ENCODE results near the gene SORL1. TPM values are rescaled to one million over a fixed set of nuclear protein-coding genes. Genes with fewer than 3 reads are reported as not detected.

Gene SORL1
- total and polyA plus RNA-seq, 2 experiments from 2014 or later = 0.26 to 0.54 TPM

DNA sequence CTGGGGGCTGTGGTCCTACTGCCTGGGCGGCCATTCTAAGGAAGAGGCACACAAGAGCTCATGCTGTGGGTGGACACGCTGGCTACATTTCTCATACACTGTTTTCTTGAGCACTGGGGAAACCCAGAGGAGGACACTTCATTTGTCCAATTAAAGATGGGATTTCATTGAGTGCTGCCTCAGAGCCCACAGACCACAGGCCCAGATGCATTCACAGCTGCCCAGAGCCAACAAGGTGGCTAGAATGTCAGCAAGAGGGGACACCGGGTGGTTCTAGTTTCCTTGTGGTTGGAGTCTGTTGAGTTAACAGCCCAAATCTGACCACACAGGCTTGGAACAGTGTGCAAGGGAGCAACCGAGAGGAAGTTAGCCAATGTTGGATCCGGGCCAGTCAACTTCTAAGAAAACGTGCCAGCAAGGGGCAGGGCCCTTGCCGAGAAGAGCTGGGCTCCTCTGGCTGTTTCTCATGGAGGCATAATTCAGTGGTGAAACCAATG, 35.0 kb upstream of the SORL1 start:
- Histone ChIP-seq H4K20me1 (ENCODE audit: insufficient read depth) (no peaks in the 10 kb centered on the region; the same call in 1 of the 2 replicates), H2AFZ (no peak overlapping the region), H3F3A (ENCODE audit: insufficient read depth) (no peaks in the 10 kb centered on the region), H3K4me2 (ENCODE audit: unreplicated experiment) (peak overlapping the region; percentile 24), H3K9ac (no peak overlapping the region), H3K79me2 (ENCODE audit: insufficient read depth) (no peaks in the 10 kb centered on the region), H3K9me3 (ENCODE audit: low read depth) (no peaks in the 10 kb centered on the region), H3K27ac (no peak overlapping the region), H3K4me1 (ENCODE audit: insufficient read depth) (peaks cover 8% of the 10 kb centered on the region; the same call in 1 of the 2 replicates), H3K36me3 (ENCODE audit: low read depth) (no peaks in the 10 kb centered on the region), H3K9me2 (ENCODE audit: insufficient read depth) (no peaks in the 10 kb centered on the region), H3K4me3 (no peak overlapping the region), H3K27me3 (replicated peaks; ENCODE audit: insufficient read depth) (peaks cover 32% of the 10 kb centered on the region)
- peak; percentile 91 for DNase-seq
- in situ Hi-C loops (cut with MboI) = no loop called here
- WGBS, 2 experiments (ENCODE audit: low coverage in 1 of 2, low lambda C conversion rate in 2 of 2, missing lambda C conversion rate in 2 of 2) = 1 to 4% methylated on average over 7 of the region's 7 CpGs
- TF ChIP-seq EZH2phosphoT487 (IDR thresholded peaks at IDR 0.05; ENCODE audit: insufficient read depth, low read depth) (0 out of 2 replicates have a peak, but pooled peaks have one; percentile 71), EZH2 (IDR thresholded peaks at IDR 0.05; ENCODE audit: insufficient read depth, poor library complexity, severe bottlenecking) (no peak)

DNA sequence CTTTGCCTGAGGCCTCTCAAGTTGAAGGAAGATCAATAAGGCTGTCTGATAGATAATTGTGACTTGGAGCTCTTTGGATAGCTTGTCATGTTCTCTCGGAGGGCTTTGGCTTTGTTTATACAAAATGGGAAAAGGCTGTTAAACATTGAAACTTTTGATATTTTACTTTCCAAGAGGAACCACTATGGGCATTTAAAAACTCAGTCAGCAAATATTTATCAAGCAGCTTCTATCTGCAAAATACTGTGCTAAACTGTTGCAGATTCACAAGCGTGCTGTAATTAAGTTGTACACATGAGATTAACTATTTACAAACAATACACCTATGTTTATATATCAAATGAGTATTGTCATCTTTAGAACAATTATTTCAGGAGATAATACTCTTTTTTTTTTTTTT, 34.5 kb upstream of the SORL1 start:
- in situ Hi-C loops (cut with MboI) = no loop called here
- H4K20me1 ChIP-seq (ENCODE audit: insufficient read depth) = no peaks in the 10 kb centered on the region; the same call in 1 of the 2 replicates
- H2AFZ ChIP-seq = no peak overlapping the region
- H3K9me3 ChIP-seq (ENCODE audit: low read depth) = no peaks in the 10 kb centered on the region
- no peaks in the 10 kb centered on the region for H3K79me2 ChIP-seq (ENCODE audit: insufficient read depth)
- TF ChIP-seq EZH2phosphoT487 (IDR thresholded peaks at IDR 0.05; ENCODE audit: insufficient read depth, low read depth) (no peak), EZH2 (IDR thresholded peaks at IDR 0.05; ENCODE audit: insufficient read depth, poor library complexity, severe bottlenecking) (no peak)
- H3K27me3 ChIP-seq (replicated peaks; ENCODE audit: insufficient read depth) = peaks cover 34% of the 10 kb centered on the region
- H3F3A ChIP-seq (ENCODE audit: insufficient read depth) = no peaks in the 10 kb centered on the region
- H3K36me3 ChIP-seq (ENCODE audit: low read depth) = no peaks in the 10 kb centered on the region
- no peak for DNase-seq
- H3K4me3 ChIP-seq = no peak overlapping the region
- H3K27ac ChIP-seq = no peak overlapping the region
- 30 to 32% methylated on average over 2 of the region's 2 CpGs for WGBS, 2 experiments (ENCODE audit: low coverage in 1 of 2, low lambda C conversion rate in 2 of 2, missing lambda C conversion rate in 2 of 2)
- peaks cover 8% of the 10 kb centered on the region; the same call in 1 of the 2 replicates for H3K4me1 ChIP-seq (ENCODE audit: insufficient read depth)
- no peaks in the 10 kb centered on the region for H3K9me2 ChIP-seq (ENCODE audit: insufficient read depth)
- H3K9ac ChIP-seq = no peak overlapping the region
- H3K4me2 ChIP-seq (ENCODE audit: unreplicated experiment) = no peak overlapping the region

DNA sequence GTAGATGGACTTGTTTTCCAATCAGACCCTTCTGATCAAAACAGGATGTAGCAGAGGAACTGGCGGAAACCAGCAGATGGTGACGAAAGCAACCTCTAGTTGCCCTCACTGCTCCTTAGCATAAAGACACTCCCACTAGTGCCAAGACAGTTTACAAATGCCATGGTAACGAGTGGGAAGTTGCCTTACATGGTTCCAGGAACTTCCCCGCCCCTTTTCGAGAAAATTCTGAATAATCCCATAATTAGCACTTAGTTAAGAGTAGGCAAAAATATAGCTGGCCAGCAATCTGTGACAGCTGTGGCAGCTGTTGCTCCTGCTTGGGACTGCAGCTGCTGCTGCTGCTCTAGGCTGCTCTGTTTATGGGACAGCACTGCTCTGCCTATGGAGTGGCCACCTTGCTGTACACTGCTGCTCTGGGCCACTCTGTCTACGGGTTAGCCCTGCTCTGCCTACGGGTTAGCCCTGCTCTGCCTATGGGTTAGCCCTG, 33.4 kb upstream of the SORL1 start:
- DNase-seq = no peak
- Histone ChIP-seq H2AFZ (no peak overlapping the region), H3K36me3 (ENCODE audit: low read depth) (no peaks in the 10 kb centered on the region), H3K9me3 (ENCODE audit: low read depth) (no peaks in the 10 kb centered on the region), H3K4me1 (ENCODE audit: insufficient read depth) (peaks cover 8% of the 10 kb centered on the region; the same call in 1 of the 2 replicates), H3K4me2 (ENCODE audit: unreplicated experiment) (no peak overlapping the region), H3K9ac (no peak overlapping the region), H3K27ac (no peak overlapping the region), H4K20me1 (ENCODE audit: insufficient read depth) (no peaks in the 10 kb centered on the region; the same call in 1 of the 2 replicates), H3F3A (ENCODE audit: insufficient read depth) (no peaks in the 10 kb centered on the region), H3K27me3 (replicated peaks; ENCODE audit: insufficient read depth) (peaks cover 34% of the 10 kb centered on the region), H3K79me2 (ENCODE audit: insufficient read depth) (no peaks in the 10 kb centered on the region), H3K4me3 (no peak overlapping the region), H3K9me2 (ENCODE audit: insufficient read depth) (no peaks in the 10 kb centered on the region)
- in situ Hi-C loops (cut with MboI) = no loop called here
- TF ChIP-seq EZH2 (IDR thresholded peaks at IDR 0.05; ENCODE audit: insufficient read depth, poor library complexity, severe bottlenecking) (no peak), EZH2phosphoT487 (IDR thresholded peaks at IDR 0.05; ENCODE audit: insufficient read depth, low read depth) (no peak)
- 52 to 54% methylated on average over 7 of the region's 7 CpGs for WGBS, 2 experiments (ENCODE audit: low coverage in 1 of 2, low lambda C conversion rate in 2 of 2, missing lambda C conversion rate in 2 of 2)

DNA sequence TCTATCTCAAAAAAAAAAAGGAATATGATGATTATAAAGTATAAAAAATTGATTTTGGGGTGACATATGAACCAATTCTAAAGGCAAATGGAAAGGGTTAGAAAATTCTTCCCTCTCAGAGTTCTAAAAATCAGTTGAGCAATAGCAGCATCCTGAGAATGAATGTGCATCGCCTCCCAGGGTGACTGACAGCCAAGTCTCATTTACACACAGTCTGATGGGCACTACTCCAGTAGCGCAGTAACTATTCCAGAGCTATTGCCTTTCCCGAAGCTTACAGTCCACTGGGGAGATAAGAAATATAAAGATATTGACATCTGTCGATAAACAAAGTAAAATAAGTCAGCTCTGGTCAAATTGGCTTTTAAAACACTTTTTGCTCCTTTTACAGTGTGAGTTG, 32.3 kb upstream of the SORL1 start:
- Histone ChIP-seq H3K9me3 (ENCODE audit: low read depth) (no peaks in the 10 kb centered on the region), H3K9me2 (ENCODE audit: insufficient read depth) (no peaks in the 10 kb centered on the region), H3K36me3 (ENCODE audit: low read depth) (no peaks in the 10 kb centered on the region), H3K27me3 (replicated peaks; ENCODE audit: insufficient read depth) (peaks cover 27% of the 10 kb centered on the region), H3K4me1 (ENCODE audit: insufficient read depth) (peaks cover 8% of the 10 kb centered on the region; the same call in 1 of the 2 replicates), H3K27ac (no peak overlapping the region), H3K79me2 (ENCODE audit: insufficient read depth) (no peaks in the 10 kb centered on the region), H3K9ac (no peak overlapping the region), H3K4me3 (no peak overlapping the region), H2AFZ (no peak overlapping the region), H4K20me1 (ENCODE audit: insufficient read depth) (no peaks in the 10 kb centered on the region; the same call in 1 of the 2 replicates), H3K4me2 (ENCODE audit: unreplicated experiment) (no peak overlapping the region), H3F3A (ENCODE audit: insufficient read depth) (no peaks in the 10 kb centered on the region)
- DNase-seq = no peak
- in situ Hi-C loops (cut with MboI) = no loop called here
- TF ChIP-seq EZH2phosphoT487 (IDR thresholded peaks at IDR 0.05; ENCODE audit: insufficient read depth, low read depth) = no peak
- no peak for TF ChIP-seq EZH2 (IDR thresholded peaks at IDR 0.05; ENCODE audit: insufficient read depth, poor library complexity, severe bottlenecking)
- 7 to 11% methylated on average over 4 of the region's 4 CpGs for WGBS, 2 experiments (ENCODE audit: low coverage in 1 of 2, low lambda C conversion rate in 2 of 2, missing lambda C conversion rate in 2 of 2)

All from GM23248 (cell line).